Progenitor cell of endocrine pancreas (in vitro differentiated cells): ENCODE results near the gene SVEP1. TPM values are rescaled to one million over a fixed set of nuclear protein-coding genes. Genes with fewer than 3 reads are reported as not detected.

ENCODE experiments used
- DNase-seq: peaks from one replicate; pipeline ENCODE4 v3.0.0; 2021; ENCODE audit warnings: low spot score; ENCODE audit not compliant: unreplicated experiment
- H3K27ac Mint-ChIP-seq: 2 replicates; pipeline ENCODE4 v1.8.0; 2021; ENCODE audit warnings: mild to moderate bottlenecking, moderate library complexity, mixed read lengths
- H3K27me3 Mint-ChIP-seq: 2 replicates; pipeline ENCODE4 v1.8.0; 2021; ENCODE audit warnings: mixed read lengths
- H3K36me3 Mint-ChIP-seq: 2 replicates; pipeline ENCODE4 v1.8.0; 2022; ENCODE audit warnings: mixed read lengths; ENCODE audit not compliant: insufficient read depth
- H3K4me1 Mint-ChIP-seq: 2 replicates; pipeline ENCODE4 v1.8.0; 2021; ENCODE audit warnings: low read depth, mixed read lengths
- H3K4me3 Mint-ChIP-seq: 2 replicates; pipeline ENCODE4 v1.8.0; 2021; ENCODE audit warnings: low read depth, mild to moderate bottlenecking, moderate library complexity, mixed read lengths
- H3K9me3 Mint-ChIP-seq: 2 replicates; pipeline ENCODE4 v1.8.0; 2021; ENCODE audit warnings: low read depth, mixed read lengths
- CTCF ChIP-seq: fragments of 200-600 bp; sonication (generic); IDR thresholded peaks from one replicate; pipeline ENCODE4 v1.5.0; 2021; ENCODE audit warnings: antibody characterized with exemption, mild to moderate bottlenecking; ENCODE audit not compliant: unreplicated experiment
- total RNA-seq: library from RNA; stranded (reverse); gene quantifications from 2 replicates; pipeline ENCODE4 v1.2.1, GENCODE V29; 2021

SVEP1 gene
- total RNA-seq, 1 donor from 2014 or later, result 0.26 TPM

- H3K36me3 Mint-ChIP-seq, result no peaks in the 10 kb centered on the region
- no peaks in the 10 kb centered on the region for H3K27me3 Mint-ChIP-seq
- no peaks in the 10 kb centered on the region for H3K9me3 Mint-ChIP-seq
- no peak for TF ChIP-seq CTCF
- H3K4me1 Mint-ChIP-seq, result peaks cover 3% of the 10 kb centered on the region
- H3K4me3 Mint-ChIP-seq, result no peak overlapping the region
- DNase-seq, result no peak
- H3K27ac Mint-ChIP-seq, result no peak overlapping the region
These were observed 150.1 kb downstream of the SVEP1 start for GRCh38 chr9:110429453-110429852.

- Mint-ChIP-seq H3K36me3 (no peaks in the 10 kb centered on the region), H3K4me3 (no peak overlapping the region), H3K9me3 (no peaks in the 10 kb centered on the region), H3K27ac (no peak overlapping the region), H3K4me1 (peaks cover 3% of the 10 kb centered on the region), H3K27me3 (no peaks in the 10 kb centered on the region)
- peak; percentile 67 for TF ChIP-seq CTCF
- no peak for DNase-seq
These were observed 151.9 kb downstream of the SVEP1 start for GRCh38 chr9:110427497-110428104.

GRCh38 chr9:110426052-110426709, 153.4 kb downstream of the SVEP1 start:
- H3K27me3 Mint-ChIP-seq, result no peaks in the 10 kb centered on the region
- H3K9me3 Mint-ChIP-seq, result no peaks in the 10 kb centered on the region
- H3K27ac Mint-ChIP-seq, result no peak overlapping the region
- TF ChIP-seq CTCF, result peak; percentile 39
- no peaks in the 10 kb centered on the region for H3K36me3 Mint-ChIP-seq
- H3K4me3 Mint-ChIP-seq, result no peak overlapping the region
- no peak for DNase-seq
- H3K4me1 Mint-ChIP-seq, result peaks cover 3% of the 10 kb centered on the region

- Mint-ChIP-seq H3K9me3 (peaks cover 12% of the 10 kb centered on the region), H3K27me3 (no peaks in the 10 kb centered on the region), H3K27ac (no peak overlapping the region), H3K36me3 (peaks cover 1% of the 10 kb centered on the region), H3K4me3 (no peak overlapping the region), H3K4me1 (no peaks in the 10 kb centered on the region)
- DNase-seq, result no peak
- no peak for TF ChIP-seq CTCF
These were observed 165.1 kb downstream of the SVEP1 start for GRCh38 chr9:110414471-110414870.

GRCh38 chr9:110410961-110411360, 168.6 kb downstream of the SVEP1 start:
- Mint-ChIP-seq H3K36me3 (no peaks in the 10 kb centered on the region), H3K4me3 (no peak overlapping the region), H3K9me3 (peaks cover 3% of the 10 kb centered on the region), H3K27ac (no peak overlapping the region), H3K27me3 (peaks cover 2% of the 10 kb centered on the region), H3K4me1 (no peaks in the 10 kb centered on the region)
- no peak for TF ChIP-seq CTCF
- no peak for DNase-seq
